ENCODE results near the gene DPP7. TPM values are rescaled to one million over a fixed set of nuclear protein-coding genes. Genes with fewer than 3 reads are reported as not detected.

DPP7 gene
- total RNA-seq, 1 donor from 2014 or later, result 32.4 TPM

DNA sequence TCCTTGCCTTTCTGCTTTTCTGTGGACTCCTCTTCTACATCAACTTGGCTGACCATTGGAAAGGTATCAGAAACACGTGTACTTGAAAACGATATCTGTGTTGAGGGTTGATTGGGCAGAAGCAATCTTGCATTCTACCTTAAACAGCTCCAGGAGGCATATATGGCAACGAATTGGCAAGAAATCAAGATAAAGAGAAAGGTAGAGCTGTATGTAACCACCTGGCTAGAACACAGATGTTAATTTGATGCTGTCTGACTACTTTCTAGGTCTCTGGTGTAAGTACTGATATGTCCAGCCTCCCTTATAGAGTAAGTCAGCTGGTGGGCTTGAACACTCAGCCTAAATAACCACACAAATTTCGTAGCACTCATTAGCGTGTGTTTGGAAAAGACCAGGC, 26.4 kb downstream of the DPP7 start:
- DNase-seq, result no peak

DNA sequence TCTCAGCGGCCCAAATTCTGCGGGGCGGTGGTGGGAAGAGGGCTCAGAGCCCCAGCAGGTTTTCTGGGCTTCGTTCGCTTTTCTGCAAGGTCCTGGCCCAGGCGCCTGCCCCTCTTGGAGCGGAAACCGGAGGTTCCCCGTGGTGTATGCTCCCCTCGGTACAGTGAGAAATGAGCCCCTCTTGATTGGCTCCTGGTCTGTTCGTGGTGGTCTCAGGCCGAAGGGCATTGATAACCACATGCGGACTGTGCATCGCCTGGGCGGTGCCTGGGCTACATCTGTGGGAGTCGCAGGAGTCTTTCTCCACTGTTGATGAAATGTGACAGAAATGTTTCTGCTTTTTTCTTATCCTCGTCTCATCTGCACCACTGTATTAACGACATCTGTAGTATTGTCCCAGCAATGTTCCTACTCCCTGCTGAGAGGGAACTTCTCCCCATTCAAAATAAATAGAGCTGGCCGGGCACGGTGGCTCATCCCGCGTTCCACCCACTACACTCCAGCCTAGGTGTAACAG, 27.1 kb downstream of the DPP7 start:
- no peak for DNase-seq

DNA sequence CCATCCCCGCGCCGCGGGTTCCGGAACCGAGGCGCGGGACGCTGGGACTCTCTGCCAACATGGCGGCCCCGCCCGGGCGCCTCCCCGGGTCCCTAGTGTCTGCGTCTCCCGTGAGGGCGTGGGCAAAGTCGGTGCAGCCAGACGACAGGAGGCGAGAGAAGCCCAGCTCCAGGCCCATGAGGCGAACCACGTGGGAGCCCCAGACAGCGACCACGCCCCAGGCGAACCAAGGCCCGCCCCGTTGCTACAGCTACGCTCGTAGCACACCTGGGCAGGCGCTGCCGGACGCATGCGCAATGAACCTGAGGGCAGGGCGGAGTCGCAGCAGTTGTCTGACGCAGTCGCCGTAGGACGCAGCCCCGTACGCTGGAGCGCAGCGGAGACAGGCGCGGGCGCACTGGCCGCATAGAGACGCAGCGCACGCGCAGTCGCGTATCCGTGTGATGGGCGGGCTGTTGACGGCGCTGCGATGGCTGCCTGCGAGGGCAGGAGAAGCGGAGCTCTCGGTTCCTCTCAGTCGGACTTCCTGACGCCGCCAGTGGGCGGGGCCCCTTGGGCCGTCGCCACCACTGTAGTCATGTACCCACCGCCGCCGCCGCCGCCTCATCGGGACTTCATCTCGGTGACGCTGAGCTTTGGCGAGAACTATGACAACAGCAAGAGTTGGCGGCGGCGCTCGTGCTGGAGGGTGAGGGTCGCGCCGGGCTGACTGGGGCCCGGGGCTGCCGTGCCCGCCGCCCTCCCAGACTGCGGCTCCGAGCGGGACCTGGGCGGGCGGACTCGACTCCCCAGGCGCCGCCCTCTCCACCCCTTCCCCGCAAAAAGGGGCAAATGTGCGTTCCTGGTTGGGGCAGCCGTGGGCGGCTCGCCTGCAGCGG, 27.8 kb downstream of the DPP7 start, which contains the start of gene MAN1B1:
Gene MAN1B1 (plus strand): TSS at position 455 of the 878 bp plus-strand sequence. CDS start 15 bp downstream, at position 470.
- DNase-seq, result peak; percentile 98

DNA sequence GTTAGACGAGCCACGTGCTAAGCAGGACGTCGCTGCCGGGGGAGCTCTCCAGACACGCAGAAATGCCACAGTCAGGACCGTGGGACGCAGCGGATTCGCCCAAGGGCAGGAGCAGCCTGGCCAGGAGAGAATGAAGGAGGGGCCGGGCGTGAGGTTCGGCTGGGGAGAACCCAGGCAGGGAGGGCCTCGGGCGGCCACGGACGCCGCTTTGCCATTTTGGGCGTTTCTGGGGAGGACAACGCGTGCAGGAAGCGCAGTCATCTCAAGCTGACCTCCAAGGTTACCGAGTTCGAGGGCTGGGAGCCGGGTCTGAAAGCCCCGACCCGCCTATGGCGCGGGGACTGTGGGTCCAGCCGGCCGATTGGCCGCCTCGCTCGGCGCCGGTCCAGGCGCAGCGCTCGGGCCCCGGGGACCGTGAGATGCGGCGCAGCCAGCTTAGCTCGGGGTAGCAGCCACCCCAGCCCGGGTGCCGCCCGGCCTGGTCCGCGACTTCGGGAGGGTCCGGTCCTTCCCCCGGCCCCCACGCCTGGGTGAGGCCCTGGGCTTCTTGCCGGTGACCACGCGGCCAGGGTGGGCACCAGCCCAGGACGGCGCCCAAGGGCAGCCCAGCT, 28.5 kb downstream of the DPP7 start:
- DNase-seq, result no peak

DNA sequence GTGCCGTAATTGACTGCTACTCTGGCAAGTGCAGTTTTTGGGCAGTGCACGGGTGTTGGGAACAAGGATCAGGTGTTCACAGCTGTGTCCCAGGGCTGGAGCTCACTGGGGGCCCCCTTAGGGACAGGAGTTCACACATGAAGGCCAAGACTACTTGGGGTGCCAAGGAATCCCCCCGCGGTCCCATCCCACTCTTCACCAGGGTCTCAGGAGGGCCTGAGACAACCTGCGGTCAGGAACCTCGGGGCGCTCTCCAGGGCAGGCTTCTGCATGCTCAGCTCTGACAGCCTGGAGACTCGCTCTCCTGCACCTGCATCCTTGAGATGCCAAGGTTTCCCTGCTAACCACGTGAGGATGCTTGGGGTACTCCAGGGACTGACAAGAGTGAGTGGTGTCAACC, 30.0 kb downstream of the DPP7 start:
- no peak for DNase-seq

DNA sequence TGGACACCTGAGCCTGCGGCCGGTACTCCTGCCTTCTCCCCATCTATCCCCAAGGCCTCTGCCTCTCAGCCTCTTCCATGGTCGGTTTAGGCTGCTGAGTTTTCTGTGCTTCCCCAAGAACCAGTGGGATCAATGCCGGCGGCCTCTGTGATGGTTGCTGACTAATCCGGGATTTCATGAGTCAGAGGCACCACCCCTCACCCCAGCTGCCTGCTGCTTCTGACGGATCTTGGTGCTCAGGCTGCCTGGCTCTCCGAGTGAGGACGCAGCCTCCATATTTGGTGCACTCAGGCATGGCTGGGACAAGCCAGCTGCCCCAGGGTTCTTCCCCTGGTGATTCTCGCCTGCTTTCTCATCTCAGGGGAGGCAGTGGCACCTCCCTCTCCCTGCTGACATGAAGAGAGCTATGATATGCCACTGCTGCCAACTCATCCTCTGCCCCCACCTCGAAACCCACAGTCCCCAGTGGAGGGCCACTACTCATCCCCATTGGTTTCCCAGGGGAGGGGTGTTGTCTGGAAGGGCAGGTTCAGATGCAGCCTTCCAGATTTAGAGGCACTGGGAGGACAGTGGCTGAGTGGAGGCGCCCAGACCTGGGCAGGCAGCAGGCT, 31.0 kb downstream of the DPP7 start:
- DNase-seq, result no peak

DNA sequence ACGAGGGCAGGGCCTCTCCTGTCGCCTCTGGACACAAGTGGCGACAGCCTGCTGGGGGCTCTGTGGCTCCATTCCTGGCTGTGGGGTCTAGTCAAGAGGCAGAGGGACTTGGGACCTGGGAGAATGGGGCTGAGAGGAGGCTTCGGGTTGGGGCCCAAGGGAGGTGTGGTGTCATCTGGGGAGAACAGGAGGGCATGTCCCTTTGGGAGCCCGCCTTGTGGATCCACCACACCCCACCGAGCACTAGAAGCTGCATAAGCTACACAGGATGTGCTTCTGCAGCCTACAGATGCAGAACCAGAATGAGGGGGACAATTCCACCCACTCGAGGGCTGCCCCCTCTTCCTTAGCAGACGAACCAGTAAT, 31.6 kb downstream of the DPP7 start:
- DNase-seq, result no peak

DNA sequence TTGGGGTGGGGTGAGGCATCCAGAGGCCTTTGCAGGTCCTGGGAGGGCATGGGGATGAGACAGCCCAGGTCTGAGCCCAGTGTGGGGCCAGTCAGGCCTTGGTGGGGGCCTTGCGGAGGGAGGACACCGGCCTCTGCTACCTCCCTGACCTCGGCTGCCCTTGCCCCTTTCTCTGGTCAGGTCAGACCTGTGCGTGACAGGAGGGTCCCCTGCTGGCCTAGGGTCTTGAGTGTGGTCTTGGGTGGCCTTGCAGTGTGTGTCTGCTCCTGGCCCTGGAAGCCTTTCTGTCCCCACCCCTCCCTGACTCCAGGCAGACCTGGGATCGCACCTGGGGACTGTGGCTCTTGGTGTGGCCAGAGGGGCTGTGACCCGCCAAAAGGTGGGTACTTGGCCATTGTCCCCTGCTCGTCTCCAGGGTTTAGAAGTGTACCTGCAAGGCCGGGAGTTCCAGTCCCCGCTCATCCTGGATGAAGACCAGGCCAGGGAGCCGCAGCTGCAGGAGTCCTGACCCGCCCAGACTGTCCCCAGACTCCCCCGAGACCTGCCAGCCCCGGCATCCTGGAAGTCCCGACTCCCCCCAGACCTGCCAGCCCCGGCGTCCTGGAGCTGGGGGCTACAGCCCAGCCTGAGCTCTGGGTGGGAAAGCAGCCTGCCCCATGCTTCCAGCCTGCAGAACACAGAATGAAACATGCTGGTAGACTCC, 32.2 kb downstream of the DPP7 start:
- DNase-seq, result no peak

DNA sequence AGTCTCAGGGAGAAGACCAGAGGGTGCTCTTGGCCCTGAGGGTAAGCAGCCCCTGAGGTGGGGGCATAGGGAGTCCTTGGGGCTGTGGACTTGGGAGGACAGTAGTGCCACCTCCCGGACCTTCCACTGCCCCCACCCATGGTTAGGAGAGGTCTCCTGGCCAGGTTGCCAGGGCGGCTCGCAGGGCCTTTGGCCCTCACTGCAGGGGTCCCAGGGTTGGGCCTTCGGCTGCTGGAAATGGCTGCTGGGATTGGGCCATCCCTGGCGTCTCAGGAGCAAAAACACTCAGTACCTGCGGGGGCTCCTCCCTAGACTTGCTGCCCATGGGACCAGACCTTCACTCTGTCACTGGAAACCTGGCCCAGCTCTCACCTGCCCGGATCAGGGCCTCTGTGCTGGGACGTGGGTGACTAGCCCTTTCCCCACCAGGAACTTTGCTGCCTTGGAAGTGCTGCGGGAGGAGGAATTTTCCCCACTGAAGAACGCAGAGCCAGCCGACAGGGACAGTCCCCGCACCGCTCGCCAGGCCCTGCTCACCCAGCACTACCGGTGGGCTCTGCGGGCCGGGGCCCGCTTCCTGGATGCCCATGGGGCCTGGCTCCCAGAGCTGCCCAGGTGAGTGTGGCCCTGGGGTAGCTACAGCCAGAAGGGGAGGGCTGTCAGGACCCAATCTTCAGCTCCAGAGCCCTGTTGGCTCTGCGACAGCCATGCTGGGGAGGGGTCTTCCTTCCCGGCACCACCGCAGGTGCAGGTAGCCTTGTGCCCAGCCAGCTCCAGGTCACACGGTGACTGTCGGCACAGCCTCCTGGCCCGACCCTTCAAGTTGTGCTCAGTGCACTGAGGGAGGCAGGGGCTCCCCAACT, 34.0 kb downstream of the DPP7 start:
- DNase-seq, result no peak

DNA sequence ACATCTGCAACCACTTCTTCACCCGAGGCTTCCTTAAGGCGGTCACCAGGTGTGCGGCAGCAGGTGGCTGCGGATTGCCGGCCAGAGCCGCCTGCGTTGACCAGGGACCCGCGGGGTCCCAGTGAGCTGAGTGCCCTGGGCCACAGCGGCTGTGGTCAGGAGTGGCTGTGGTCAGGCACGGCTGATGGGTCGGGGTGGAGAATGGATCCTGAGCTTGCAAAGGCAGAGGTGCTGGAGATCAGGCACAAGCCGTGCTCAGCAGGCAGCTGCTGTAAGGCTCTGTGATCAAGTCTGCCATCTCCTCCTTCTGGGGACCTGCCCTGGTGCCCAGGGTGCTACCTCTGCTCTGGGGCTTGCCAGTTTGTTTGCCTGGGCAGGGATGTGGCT, 35.1 kb downstream of the DPP7 start:
- no peak for DNase-seq

DNA sequence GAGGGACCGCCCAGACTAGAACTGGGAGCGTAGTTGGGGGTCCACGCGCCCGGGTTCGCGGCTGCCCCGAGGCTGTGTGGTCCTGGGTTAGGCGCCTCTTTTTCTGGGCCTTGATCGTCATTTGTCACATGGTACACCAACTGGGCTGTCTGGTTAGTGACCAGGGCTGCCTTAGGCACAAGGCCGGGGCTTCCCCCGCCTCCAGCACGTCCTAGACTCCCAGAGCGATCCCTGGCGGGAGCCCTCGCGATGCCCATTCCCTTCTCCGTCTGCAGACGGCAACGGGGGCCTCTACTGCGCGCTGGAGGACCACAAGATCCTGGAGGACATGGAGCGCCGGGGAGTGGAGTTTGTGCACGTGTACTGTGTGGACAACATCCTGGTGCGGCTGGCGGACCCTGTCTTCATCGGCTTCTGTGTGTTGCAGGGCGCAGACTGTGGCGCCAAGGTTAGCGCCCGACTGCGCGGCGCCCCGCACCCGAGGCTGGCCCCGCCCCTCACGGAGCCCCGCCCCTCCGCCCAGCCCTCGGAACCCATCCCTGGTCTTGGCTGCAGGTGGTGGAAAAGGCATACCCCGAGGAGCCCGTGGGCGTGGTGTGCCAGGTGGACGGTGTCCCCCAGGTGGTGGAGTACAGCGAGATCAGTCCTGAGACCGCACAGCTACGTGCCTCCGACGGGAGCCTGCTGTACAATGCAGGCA, 35.7 kb downstream of the DPP7 start:
- no peak for DNase-seq

DNA sequence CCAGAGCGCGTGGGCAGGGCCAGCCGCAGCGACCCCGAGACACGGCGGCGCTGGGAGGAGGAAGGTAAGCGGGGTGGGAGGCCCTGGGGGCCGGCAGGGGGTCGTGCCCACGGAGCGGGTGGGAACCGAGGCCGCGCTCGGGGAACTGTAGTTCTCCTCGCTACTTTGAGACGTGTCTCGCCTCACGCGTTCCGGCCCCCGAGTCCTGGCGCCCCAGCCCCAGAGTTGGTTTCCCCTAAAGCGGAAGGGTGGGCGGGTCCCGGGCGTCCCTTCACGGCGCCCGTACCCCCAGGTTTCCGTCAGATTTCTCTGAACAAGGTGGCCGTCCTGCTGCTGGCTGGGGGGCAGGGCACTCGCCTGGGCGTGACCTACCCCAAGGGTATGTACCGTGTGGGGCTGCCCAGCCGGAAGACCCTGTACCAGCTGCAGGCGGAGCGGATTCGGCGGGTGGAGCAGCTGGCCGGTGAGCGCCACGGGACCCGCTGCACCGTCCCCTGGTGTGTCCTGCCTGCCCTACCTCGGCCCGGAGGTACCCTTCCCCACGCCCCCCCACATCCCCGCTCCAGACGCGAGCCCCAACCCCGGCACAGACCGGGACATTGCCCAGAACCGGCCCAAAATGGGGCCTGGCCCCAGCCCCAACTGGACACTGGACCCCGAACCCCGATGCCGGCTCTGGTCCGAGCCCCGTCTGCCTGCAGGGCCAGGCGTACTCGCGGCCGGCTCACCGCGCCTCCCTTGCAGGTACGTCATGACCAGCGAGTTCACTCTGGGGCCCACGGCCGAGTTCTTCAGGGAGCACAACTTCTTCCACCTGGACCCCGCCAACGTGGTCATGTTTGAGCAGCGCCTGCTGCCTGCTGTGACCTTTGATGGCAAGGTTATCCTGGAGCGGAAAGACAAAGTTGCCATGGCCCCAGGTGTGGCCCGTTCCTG, 36.5 kb downstream of the DPP7 start:
- DNase-seq, result no peak

DNA sequence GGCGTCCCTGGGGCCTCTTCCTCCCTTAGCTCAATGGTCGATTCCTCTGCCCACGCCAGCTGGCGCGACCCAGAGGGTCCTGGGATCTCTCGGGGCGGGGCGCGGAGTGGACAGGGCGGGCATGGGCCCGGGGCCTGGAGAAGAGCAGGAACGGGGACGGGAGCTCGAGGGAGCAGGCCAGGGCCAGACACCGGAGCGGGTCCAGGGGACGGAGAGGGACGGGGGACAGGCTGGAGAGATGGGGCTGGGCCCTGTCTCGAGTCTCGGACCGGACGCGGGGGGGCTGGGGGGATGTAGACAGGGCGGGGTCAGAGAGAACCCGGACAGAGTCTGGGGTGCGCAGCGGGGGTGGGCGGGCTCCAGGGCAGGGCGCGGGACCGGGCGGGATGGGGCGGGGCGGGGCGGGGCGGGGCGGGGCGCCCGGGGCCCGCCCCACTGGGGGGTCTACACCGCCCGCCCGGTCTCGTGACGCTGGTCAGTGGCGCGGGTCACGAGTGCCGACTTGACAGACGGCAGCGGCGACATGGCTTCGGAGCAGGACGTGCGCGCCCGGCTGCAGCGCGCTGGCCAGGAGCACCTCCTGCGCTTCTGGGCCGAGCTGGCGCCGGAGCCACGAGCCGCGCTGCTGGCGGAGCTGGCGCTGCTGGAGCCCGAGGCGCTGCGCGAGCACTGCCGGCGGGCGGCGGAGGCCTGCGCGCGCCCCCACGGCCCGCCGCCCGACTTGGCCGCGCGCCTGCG, 37.4 kb downstream of the DPP7 start, which contains the start of gene UAP1L1:
Gene UAP1L1 (plus strand): TSS at position 508 of the 738 bp plus-strand sequence. CDS start 16 bp downstream, at position 524.
- no peak for DNase-seq

DNA sequence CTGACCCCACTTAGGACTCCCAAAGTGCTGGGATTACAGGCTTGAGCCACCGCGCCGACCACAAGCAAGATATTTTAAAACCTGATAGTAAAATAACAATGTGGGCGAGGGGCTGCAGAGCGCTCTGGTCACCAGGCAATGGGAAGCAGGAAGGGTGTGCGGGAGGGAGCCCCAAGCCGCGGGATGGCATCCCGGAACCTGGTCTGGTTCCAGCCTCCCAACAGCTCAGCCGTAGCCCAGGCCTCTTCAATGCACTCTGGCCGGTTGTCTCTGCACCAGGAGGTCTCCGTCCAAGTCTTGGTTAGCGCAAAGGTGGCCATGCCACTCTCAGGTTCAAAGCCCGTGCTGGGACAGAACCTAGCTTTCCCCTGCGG, 37.9 kb downstream of the DPP7 start:
- no peak for DNase-seq

DNA sequence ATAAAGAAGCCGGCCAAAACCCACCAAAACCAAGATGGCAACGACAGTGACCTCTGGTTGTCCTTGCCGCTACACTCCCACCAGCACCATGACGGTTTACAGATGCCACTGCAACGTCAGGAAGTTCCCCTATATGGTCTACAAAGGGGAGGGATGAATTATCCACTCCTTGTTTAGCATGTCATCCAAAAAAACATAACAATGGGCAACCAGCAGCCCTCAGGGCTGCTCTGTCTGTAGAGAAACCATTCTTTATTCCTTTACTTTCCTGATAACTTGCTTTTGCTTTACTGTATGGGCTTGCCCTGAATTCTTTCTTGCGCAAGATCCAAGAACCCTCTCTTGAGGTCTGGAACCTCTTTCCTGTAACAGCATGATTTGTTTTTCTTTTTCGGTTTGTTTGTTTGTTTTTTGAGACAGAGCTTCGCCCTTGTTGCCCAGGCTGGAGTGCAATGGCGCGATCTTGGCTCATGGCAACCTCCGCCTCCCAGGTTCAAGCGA, 39.2 kb downstream of the DPP7 start:
- no peak for DNase-seq

DNA sequence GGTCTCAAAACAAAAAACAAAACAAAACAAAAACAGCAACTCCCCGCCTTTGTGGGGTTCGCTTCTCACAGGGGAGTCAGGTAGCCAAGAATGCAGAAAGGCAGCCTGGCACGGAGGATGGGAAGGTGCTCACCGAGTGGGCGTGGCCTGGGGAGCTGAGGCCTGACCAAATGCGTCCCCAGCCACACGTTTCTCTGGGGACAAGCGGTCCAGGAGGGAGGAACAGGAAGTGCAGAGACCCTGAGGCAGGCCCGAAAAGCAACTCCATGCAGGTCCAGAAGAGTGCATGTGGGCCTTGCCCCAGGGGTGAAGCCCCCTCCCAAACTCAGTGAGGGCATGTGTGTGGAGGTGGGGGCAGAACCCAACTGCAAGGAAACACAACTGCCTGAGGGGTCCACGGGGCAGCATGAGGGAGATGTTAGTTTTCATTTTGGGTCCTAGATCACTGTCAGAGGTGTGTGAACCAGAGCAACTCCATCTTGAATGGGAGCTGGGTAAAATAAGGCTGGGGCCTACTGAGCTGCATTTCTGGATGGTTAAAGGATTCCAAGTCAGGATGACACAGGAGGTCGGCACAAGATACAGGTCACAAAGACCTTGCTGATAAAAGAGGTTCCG, 39.8 kb downstream of the DPP7 start:
- DNase-seq, result no peak

DNA sequence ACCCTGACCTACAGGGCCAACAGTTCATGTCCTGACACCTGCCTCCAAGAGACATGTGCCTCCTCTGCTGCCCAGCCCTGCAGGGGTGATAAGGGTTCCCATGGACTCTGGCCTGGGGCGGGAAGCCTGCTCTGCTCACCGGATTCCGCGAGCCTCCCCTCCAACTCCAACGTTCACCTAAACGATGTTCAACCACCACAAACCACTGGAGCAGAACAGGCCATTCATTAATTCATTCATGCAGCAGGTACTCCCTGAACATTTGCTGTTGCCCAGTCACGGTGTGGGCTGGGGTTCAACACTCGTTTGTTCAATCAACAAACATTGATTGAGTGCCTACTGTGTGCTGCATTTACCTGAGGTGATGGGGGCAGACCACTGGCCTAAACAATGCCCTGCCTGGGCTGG, 40.5 kb downstream of the DPP7 start:
- no peak for DNase-seq

DNA sequence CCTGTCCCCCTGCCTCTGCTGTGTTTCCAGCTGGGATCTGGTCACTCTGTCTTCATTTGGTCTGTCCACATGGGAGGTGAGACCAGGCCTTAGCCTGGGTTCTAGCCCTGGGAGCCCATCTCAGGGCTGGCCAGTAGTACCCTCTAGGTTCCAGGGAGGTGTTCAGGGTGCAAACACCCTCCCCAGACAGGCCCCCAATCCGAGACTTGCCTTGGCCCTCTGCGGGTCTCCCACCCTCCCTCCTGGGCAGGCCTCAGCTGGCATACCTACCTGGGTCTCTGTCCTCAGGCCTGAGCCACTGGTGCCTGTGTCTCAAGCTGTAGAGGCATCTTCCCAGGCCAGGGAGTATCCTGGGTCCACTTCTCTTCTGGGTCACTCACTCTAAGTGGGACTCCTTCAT, 43.3 kb downstream of the DPP7 start:
- no peak for DNase-seq
